HEK293 (cell line): ENCODE measurements around the gene TLK1.

Experiments
- CTCF ChIA-PET: fragments of 350-600 bp; formaldehyde crosslinking; extraction: SDS; loops from one replicate; lab custom pipeline; 2021; ENCODE audit warnings: antibody characterized with exemption; lab: Yijun Ruan, JAX
- POLR2A ChIA-PET: fragments of 300-600 bp; formaldehyde crosslinking; extraction: SDS; loops from one replicate; lab custom pipeline; 2020; ENCODE audit warnings: antibody characterized with exemption, inconsistent platforms; lab: Yijun Ruan, JAX
- H3K27ac ChIP-seq: fragments of 200-500 bp; sonication (Bioruptor generic); 2 replicates; pipeline ENCODE4 v1.5.1; 2014; ENCODE audit warnings: low read depth, low read length, control low read depth, inconsistent platforms; ENCODE audit errors: extremely low read depth
- H3K36me3 ChIP-seq, 2 experiments: fragments of 200-500 bp in 1 of 2; sonication (Bioruptor generic) in 1 of 2; 1 replicate in 1 of 2; 2 replicates in 1 of 2; pipeline ENCODE4 v1.5.1; 2014 to 2017; ENCODE audit warnings: inconsistent platforms in 2 of 2, low read length in 2 of 2; ENCODE audit not compliant: control insufficient read depth in 2 of 2, insufficient read depth in 1 of 2
- H3K4me1 ChIP-seq: fragments of 200-500 bp; sonication (Bioruptor generic); 2 replicates; pipeline ENCODE4 v1.5.1; 2014; ENCODE audit warnings: mild to moderate bottlenecking, low read length, inconsistent platforms; ENCODE audit not compliant: control insufficient read depth, insufficient read depth
- H3K4me3 ChIP-seq: 2 replicates; pipeline ENCODE4 v1.5.1; 2011; ENCODE audit warnings: low read depth, mild to moderate bottlenecking, control low read depth, low read length, moderate library complexity
- H3K9me3 ChIP-seq: fragments of 200-500 bp; sonication (Bioruptor generic); 2 replicates; pipeline ENCODE4 v1.5.1; 2014; ENCODE audit warnings: low read depth, low read length, inconsistent platforms; ENCODE audit not compliant: control insufficient read depth, insufficient read depth
- BCL6B ChIP-seq: fragments of 450-650 bp; formaldehyde crosslinking; IDR thresholded peaks from 2 replicates; pipeline ENCODE4 v1.5.1; 2017; ENCODE audit warnings: missing biosample characterization, missing genetic modification characterization
- GLI4 ChIP-seq: fragments of 450-650 bp; formaldehyde crosslinking; IDR thresholded peaks from 2 replicates; pipeline ENCODE4 v1.5.1; 2016; ENCODE audit warnings: missing biosample characterization, missing genetic modification characterization
- GLIS2 ChIP-seq: fragments of 450-650 bp; formaldehyde crosslinking; IDR thresholded peaks from 2 replicates; pipeline ENCODE4 v1.5.1; 2016; ENCODE audit warnings: missing biosample characterization, missing genetic modification characterization
- HOXD13 ChIP-seq: sonication (generic); formaldehyde crosslinking; IDR thresholded peaks from 2 replicates; pipeline ENCODE4 v1.8.0; 2022; ENCODE audit warnings: missing genetic modification reagents, borderline replicate concordance
- PRDM1 ChIP-seq: fragments of 450-650 bp; formaldehyde crosslinking; IDR thresholded peaks from 2 replicates; pipeline ENCODE4; 2016; ENCODE audit warnings: missing biosample characterization, missing genetic modification characterization
- PRDM6 ChIP-seq: fragments of 450-650 bp; formaldehyde crosslinking; IDR thresholded peaks from 2 replicates; pipeline ENCODE4 v1.5.1; 2017; ENCODE audit warnings: missing biosample characterization, missing genetic modification characterization
- SCRT1 ChIP-seq: fragments of 450-650 bp; formaldehyde crosslinking; IDR thresholded peaks from 2 replicates; pipeline ENCODE4 v1.5.1; 2016; ENCODE audit warnings: missing biosample characterization, missing genetic modification characterization, borderline replicate concordance
- YY2 ChIP-seq: fragments of 450-650 bp; formaldehyde crosslinking; IDR thresholded peaks from 2 replicates; pipeline ENCODE4 v1.5.1; 2016; ENCODE audit warnings: missing biosample characterization, missing genetic modification characterization
- ZEB2 ChIP-seq: fragments of 450-650 bp; formaldehyde crosslinking; IDR thresholded peaks from 2 replicates; pipeline ENCODE4 v1.5.1; 2016; ENCODE audit warnings: missing biosample characterization, missing genetic modification characterization
- ZFP41 ChIP-seq: fragments of 450-650 bp; formaldehyde crosslinking; IDR thresholded peaks from 2 replicates; pipeline ENCODE4 v1.5.1; 2016; ENCODE audit warnings: missing biosample characterization, missing genetic modification characterization, borderline replicate concordance
- ZNF211 ChIP-seq: fragments of 450-650 bp; formaldehyde crosslinking; IDR thresholded peaks from 2 replicates; pipeline ENCODE4 v1.5.1; 2016; ENCODE audit warnings: low read depth, missing biosample characterization, missing genetic modification characterization
- ZNF214 ChIP-seq: fragments of 450-650 bp; formaldehyde crosslinking; IDR thresholded peaks from 2 replicates; pipeline ENCODE4 v1.5.1; 2017; ENCODE audit warnings: missing biosample characterization, mild to moderate bottlenecking, missing genetic modification characterization, borderline replicate concordance
- ZNF221 ChIP-seq: fragments of 450-650 bp; formaldehyde crosslinking; IDR thresholded peaks from 2 replicates; pipeline ENCODE4 v1.5.1; 2017; ENCODE audit warnings: missing biosample characterization, missing genetic modification characterization, borderline replicate concordance
- ZNF239 ChIP-seq: fragments of 450-650 bp; formaldehyde crosslinking; IDR thresholded peaks from 2 replicates; pipeline ENCODE4 v1.5.1; 2016; ENCODE audit warnings: missing biosample characterization, missing genetic modification characterization
- ZNF274 ChIP-seq, 2 experiments: fragments of 200-500 bp in 1 of 2; fragments of 450-650 bp in 1 of 2; sonication (Bioruptor generic) in 1 of 2; formaldehyde crosslinking in 1 of 2; IDR thresholded peaks; 2 replicates each; pipeline versions ENCODE4 v1.5.1 to v1.6.1; 2014 to 2016; ENCODE audit warnings: borderline replicate concordance in 1 of 2, inconsistent platforms in 1 of 2, low read length in 1 of 2, missing biosample characterization in 1 of 2, missing genetic modification characterization in 1 of 2
- ZNF341 ChIP-seq: fragments of 450-650 bp; formaldehyde crosslinking; IDR thresholded peaks from 2 replicates; pipeline ENCODE4; 2016; ENCODE audit warnings: low read depth, missing biosample characterization, missing genetic modification characterization
- ZNF350 ChIP-seq: fragments of 450-650 bp; formaldehyde crosslinking; IDR thresholded peaks from 2 replicates; pipeline ENCODE4 v1.5.0; 2017; ENCODE audit warnings: missing biosample characterization, mild to moderate bottlenecking, missing genetic modification characterization
- ZNF391 ChIP-seq: fragments of 450-650 bp; formaldehyde crosslinking; IDR thresholded peaks from 2 replicates; pipeline ENCODE4 v1.5.1; 2016; ENCODE audit warnings: low read depth, missing biosample characterization, missing genetic modification characterization, borderline replicate concordance
- ZNF404 ChIP-seq: fragments of 450-650 bp; formaldehyde crosslinking; IDR thresholded peaks from 2 replicates; pipeline ENCODE4 v1.5.1; 2017; ENCODE audit warnings: missing biosample characterization, missing genetic modification characterization
- ZNF501 ChIP-seq: fragments of 450-650 bp; formaldehyde crosslinking; IDR thresholded peaks from 2 replicates; pipeline ENCODE4 v1.5.1; 2016; ENCODE audit warnings: missing biosample characterization, missing genetic modification characterization
- ZNF530 ChIP-seq: fragments of 450-650 bp; formaldehyde crosslinking; IDR thresholded peaks from 2 replicates; pipeline ENCODE4 v1.5.1; 2016; ENCODE audit warnings: low read depth, missing biosample characterization, missing genetic modification characterization
- ZNF561 ChIP-seq: fragments of 450-650 bp; IDR thresholded peaks from 2 replicates; pipeline ENCODE4 v1.5.1; 2018; ENCODE audit warnings: missing biosample characterization, missing genetic modification characterization, borderline replicate concordance
- ZNF621 ChIP-seq: fragments of 450-650 bp; formaldehyde crosslinking; IDR thresholded peaks from 2 replicates; pipeline ENCODE4 v1.5.1; 2017; ENCODE audit warnings: missing biosample characterization, missing genetic modification characterization
- ZNF692 ChIP-seq: fragments of 450-650 bp; formaldehyde crosslinking; IDR thresholded peaks from 2 replicates; pipeline ENCODE4 v1.5.1; 2016; ENCODE audit warnings: missing biosample characterization, missing genetic modification characterization
- ZNF785 ChIP-seq: fragments of 450-650 bp; formaldehyde crosslinking; IDR thresholded peaks from 2 replicates; pipeline ENCODE4 v1.5.1; 2016; ENCODE audit warnings: missing biosample characterization, missing genetic modification characterization
- ZNF830 ChIP-seq: fragments of 450-650 bp; IDR thresholded peaks from 2 replicates; pipeline ENCODE4 v1.5.0; 2018; ENCODE audit warnings: missing biosample characterization, missing genetic modification characterization, low read depth, mild to moderate bottlenecking, moderate library complexity
- ZSCAN5A ChIP-seq: fragments of 450-650 bp; formaldehyde crosslinking; IDR thresholded peaks from 2 replicates; pipeline ENCODE4 v1.5.1; 2016; ENCODE audit warnings: missing biosample characterization, missing genetic modification characterization

The TLK1 gene

GRCh38 chr2:171160956-171161740, 455 bp upstream of the TLK1 start (continued):
- TF ChIP-seq ZNF350 = no peak
- no peak for TF ChIP-seq ZSCAN5A
- TF ChIP-seq ZNF211 (tag by site-specific recombination) = no peak
- no peak for TF ChIP-seq ZNF341
- TF ChIP-seq GLI4 (tag by site-specific recombination) = no peak
- no peak for TF ChIP-seq ZNF530
- TF ChIP-seq ZNF391 (tag by site-specific recombination) = no peak
- TF ChIP-seq HOXD13 (CRISPR knock-in tag) = no peak
- TF ChIP-seq ZNF692 = no peak
- no peak for TF ChIP-seq YY2
- no peak for TF ChIP-seq ZNF274 (IDR thresholded peaks at IDR 0.05; ENCODE audit: low read length)
- TF ChIP-seq ZNF274 (tag by site-specific recombination; IDR thresholded peaks at IDR 0.05; ENCODE audit: borderline replicate concordance) = no peak
- no peak for TF ChIP-seq ZNF214 (tag by site-specific recombination)
- TF ChIP-seq ZNF561 (tag by site-specific recombination) = 0 out of 2 replicates have a peak, but pooled peaks have one; percentile 22
- TF ChIP-seq SCRT1 (tag by site-specific recombination) = no peak
- TF ChIP-seq PRDM1 (tag by site-specific recombination) = peak; percentile 96
- 0 out of 2 replicates have a peak, but pooled peaks have one; percentile 25 for TF ChIP-seq ZEB2 (tag by site-specific recombination)
- TF ChIP-seq ZNF621 (tag by site-specific recombination) = no peak
- TF ChIP-seq, all 188 proteins: peak for 8

GRCh38 chr2:171159372-171160118, 1.1 kb downstream of the TLK1 start:
- peak overlapping the region; percentile 95 for H3K27ac ChIP-seq
- H3K9me3 ChIP-seq = no peaks in the 10 kb centered on the region
- POLR2A ChIA-PET = interaction anchor here (0.6 to 1.3 kb wide), 5 partner anchors 23 to 1931 kb away, joined by 3 to 4 read pairs (median 3); partner anchors contain the start of gene DCAF17
- CTCF ChIA-PET = interaction anchor here (0.6 to 1.7 kb wide), 10 partner anchors 10 to 231 kb away, joined by 3 to 8 read pairs (median 3); no protein-coding TSS in a partner anchor
- peaks cover 12% of the 10 kb centered on the region; the same call in 1 of the 2 replicates for H3K4me1 ChIP-seq
- H3K4me3 ChIP-seq = peak overlapping the region; percentile 96
- H3K36me3 ChIP-seq = no peaks in the 10 kb centered on the region
- TF ChIP-seq ZNF501 (tag by site-specific recombination) (no peak), ZNF211 (tag by site-specific recombination) (no peak), GLIS2 (tag by site-specific recombination) (peak; percentile 93), ZNF404 (tag by site-specific recombination) (no peak), BCL6B (tag by site-specific recombination) (no peak), PRDM6 (tag by site-specific recombination) (no peak), ZNF561 (tag by site-specific recombination) (no peak), ZNF785 (tag by site-specific recombination) (no peak), ZNF239 (tag by site-specific recombination) (no peak), ZFP41 (tag by site-specific recombination) (no peak), ZNF692 (peak; percentile 28; the same call in 1 of the 2 replicates), ZNF830 (tag by site-specific recombination) (no peak), ZNF221 (tag by site-specific recombination) (no peak)
